ENCODE measurements around the gene PRSS38.

PRSS38 gene

GRCh38 chr1:227815468-227816409 is at the start of gene PRSS38:
Gene PRSS38, plus strand, starts transcription at chr1:227815675. Its CDS starts 42 bp downstream, at chr1:227815717.
- TF ChIP-seq CTCF (conservative IDR thresholded peaks at IDR 0.05; ENCODE audit: low read length): no peak
- no peak for DNase-seq (ENCODE audit: low read depth)
- no peak within 1 kb of the TSS for H3K4me3 ChIP-seq (ENCODE audit: low read length)

GRCh38 chr1:227766015-227766634 is 49.4 kb upstream of the PRSS38 start:
- DNase-seq (ENCODE audit: low read depth): no peak
- no peak for TF ChIP-seq CTCF (conservative IDR thresholded peaks at IDR 0.05; ENCODE audit: low read length)
- H3K4me3 ChIP-seq (ENCODE audit: low read length): no peak overlapping the region

- DNase-seq (ENCODE audit: low read depth): no peak
- no peak overlapping the region for H3K4me3 ChIP-seq (ENCODE audit: low read length)
- TF ChIP-seq CTCF (conservative IDR thresholded peaks at IDR 0.05; ENCODE audit: low read length): no peak
Measured at GRCh38 chr1:227766653-227767277, 48.7 kb upstream of the PRSS38 start.

- TF ChIP-seq CTCF (conservative IDR thresholded peaks at IDR 0.05; ENCODE audit: low read length): no peak
- H3K4me3 ChIP-seq (ENCODE audit: low read length): no peak overlapping the region
- no peak for DNase-seq (ENCODE audit: low read depth)
Measured at GRCh38 chr1:227767401-227768124, 47.9 kb upstream of the PRSS38 start.

GRCh38 chr1:227768125-227768439 is 47.4 kb upstream of the PRSS38 start:
- TF ChIP-seq CTCF (conservative IDR thresholded peaks at IDR 0.05; ENCODE audit: low read length): no peak
- DNase-seq (ENCODE audit: low read depth): no peak
- H3K4me3 ChIP-seq (ENCODE audit: low read length): no peak overlapping the region

GRCh38 chr1:227768640-227769039 is 46.8 kb upstream of the PRSS38 start:
- no peak overlapping the region for H3K4me3 ChIP-seq (ENCODE audit: low read length)
- no peak for TF ChIP-seq CTCF (conservative IDR thresholded peaks at IDR 0.05; ENCODE audit: low read length)
- DNase-seq (ENCODE audit: low read depth): no peak
